ENCODE data around the gene BRICD5.

Gene BRICD5

DNA sequence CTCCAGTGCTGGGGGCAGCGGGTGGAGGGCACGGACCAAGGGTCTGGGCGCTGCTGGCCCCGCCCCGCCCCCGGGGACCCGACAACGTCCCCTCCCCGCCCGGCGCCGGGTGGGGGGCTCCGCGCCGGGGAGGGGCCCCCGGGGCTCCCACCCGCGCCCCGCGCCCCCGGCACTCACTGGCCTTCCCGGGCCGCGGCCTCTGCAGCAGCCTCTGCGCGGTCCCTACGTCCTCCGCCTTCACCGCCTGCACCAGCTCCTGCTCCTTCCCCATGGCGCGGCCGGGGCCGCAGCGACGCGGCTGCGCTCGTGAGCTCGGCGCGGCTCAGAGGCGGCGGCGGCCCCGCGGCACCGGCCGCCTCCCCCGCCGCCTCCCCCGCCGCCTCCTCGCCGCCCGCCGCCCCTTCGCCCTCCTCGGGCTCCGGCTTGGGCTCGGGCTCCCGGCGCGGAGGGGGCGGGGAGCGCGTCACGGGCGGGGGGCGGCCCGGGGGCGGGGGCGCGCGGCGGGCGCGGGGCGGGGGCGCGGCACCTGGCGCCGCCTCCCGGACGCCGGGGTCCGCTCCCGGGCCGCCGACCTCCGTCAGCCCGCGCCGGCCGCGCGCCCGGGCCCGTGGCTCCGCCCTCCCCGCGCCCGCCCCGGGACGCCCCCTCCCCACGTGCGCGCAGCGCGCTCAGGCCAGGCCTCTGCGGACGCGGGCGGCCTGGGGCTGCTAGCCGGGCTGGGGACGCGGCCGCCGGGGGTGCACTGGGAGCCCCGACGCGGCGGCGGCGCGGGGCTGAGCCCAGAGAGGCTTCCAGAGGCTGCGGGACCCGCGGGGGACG is 14.3 kb downstream of the BRICD5 start, which contains the start of gene CASKIN1:
Gene CASKIN1, minus strand, starts transcription at position 444 of the 819 bp plus-strand sequence. Its CDS starts 173 bp downstream, at position 271.
- TF ChIP-seq Cebpa-rat (IDR thresholded peaks at IDR 0.05): no peak
- no peaks in the 10 kb centered on the region for H3K36me3 ChIP-seq
- peaks cover 0 to 44% (median 20%) of the 10 kb centered on the region in 11 experiments; a peak in 17 of 22 replicates for H4K20me1 ChIP-seq
- peaks cover 10 to 34% (median 21%) of the 10 kb centered on the region in 10 experiments; a peak in 17 of 20 replicates for H3K4me1 ChIP-seq
- peak within 1 kb of the TSS; percentile 45 to 68 (median 55) for H3K4me3 ChIP-seq
- H3K27me3 ChIP-seq: peaks cover 64 to 79% (median 75%) of the 10 kb centered on the region in 11 experiments
- H3K9ac ChIP-seq: peak within 1 kb of the TSS in 10 of 11 experiments; percentile 8 to 73 (median 58); a peak in 15 of 22 replicates
- H3K4me2 ChIP-seq: peak within 1 kb of the TSS; percentile 76 to 97 (median 90)
- H3K27ac ChIP-seq: peak within 1 kb of the TSS in 1 of 11 experiments; percentile 26; a peak in 1 of 22 replicates
- no peaks in the 10 kb centered on the region for H3K9me3 ChIP-seq (replicated peaks in 1 of 11)

DNA sequence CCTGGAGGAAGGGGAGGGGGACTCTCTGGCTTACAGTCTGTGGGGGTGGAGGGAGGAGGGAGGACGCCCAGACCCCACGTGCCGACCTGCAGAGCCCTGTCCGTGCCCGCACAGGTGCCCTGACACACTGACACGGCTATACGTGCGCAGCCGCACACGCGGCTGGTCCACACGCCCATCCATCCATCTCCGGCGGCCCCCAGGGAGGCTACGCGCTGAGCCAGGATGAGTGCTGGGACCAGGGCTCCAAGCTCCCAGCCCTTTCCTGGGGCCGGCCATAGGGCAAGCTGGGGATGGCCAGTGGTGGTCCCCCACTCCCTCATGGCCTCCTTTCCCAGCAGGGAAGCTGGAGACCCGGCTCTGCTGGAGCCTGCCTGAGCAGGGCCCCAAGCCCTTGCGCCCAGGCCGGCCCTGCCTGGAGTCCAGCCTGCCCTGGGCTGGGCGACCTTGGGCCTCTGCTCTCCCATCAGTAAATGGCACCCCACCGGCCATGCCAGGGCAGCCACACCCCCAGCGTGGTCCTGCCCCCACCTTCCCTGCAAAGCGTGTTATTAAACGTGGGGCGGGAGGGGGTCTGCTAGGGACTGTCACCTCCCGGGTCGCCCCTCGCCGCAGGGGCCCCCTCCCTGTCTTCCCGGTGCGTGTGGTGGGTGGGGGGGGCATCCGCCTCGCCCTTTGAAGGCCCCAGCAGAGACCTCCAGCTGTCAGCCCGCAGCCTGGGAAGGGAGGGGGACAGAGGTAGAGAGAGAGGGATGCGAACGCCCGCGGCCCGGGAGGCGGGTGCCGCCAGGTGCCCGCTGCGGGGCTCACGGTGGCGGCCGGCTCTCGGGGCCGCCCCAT is 15.1 kb downstream of the BRICD5 start:
- Histone ChIP-seq H3K4me1 (peaks cover 12 to 42% (median 29%) of the 10 kb centered on the region in 10 experiments; a peak in 18 of 20 replicates), H3K27ac (no peak overlapping the region), H3K9me3 (replicated peaks in 1 of 11) (no peaks in the 10 kb centered on the region), H3K36me3 (no peaks in the 10 kb centered on the region), H3K27me3 (peaks cover 64 to 73% (median 72%) of the 10 kb centered on the region in 11 experiments), H4K20me1 (peaks cover 0 to 47% (median 22%) of the 10 kb centered on the region in 11 experiments; a peak in 18 of 22 replicates), H3K4me2 (peak overlapping the region; percentile 76 to 97 (median 90)), H3K9ac (peak overlapping the region in 9 of 11 experiments; percentile 8 to 66 (median 51); a peak in 12 of 22 replicates), H3K4me3 (peak overlapping the region; percentile 45 to 68 (median 55))
- TF ChIP-seq Cebpa-rat (IDR thresholded peaks at IDR 0.05): no peak

DNA sequence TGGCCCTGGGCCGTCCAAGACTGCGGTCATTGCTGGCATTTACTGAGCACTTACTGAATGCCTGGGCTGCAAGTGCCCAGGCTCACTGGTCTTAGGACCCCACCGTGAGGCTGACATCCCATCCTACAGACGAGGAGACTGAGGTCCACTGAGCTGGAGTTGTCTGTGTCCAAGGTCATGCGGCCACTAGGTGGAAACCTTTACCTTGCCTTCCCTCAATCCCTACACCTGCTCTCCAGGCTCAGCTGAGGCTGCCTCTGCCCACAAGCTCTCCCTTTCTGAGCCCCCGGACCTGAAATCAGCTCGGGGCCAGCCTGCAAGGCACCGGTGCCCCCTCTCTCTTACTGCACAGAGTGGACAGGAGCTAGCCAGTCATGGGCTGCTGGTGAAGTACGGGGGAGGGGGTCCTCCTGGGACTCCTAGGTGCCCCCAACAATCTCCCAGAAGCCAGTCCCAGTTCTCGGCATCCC is 15.8 kb downstream of the BRICD5 start:
- no peaks in the 10 kb centered on the region for H3K36me3 ChIP-seq
- no peak overlapping the region for H3K27ac ChIP-seq
- H3K9ac ChIP-seq: peak overlapping the region in 4 of 11 experiments; percentile 33 to 66 (median 59); a peak in 4 of 22 replicates
- TF ChIP-seq Cebpa-rat (IDR thresholded peaks at IDR 0.05): no peak
- H4K20me1 ChIP-seq: peaks cover 0 to 47% (median 24%) of the 10 kb centered on the region in 11 experiments; a peak in 18 of 22 replicates
- H3K27me3 ChIP-seq: peaks cover 64 to 73% (median 66%) of the 10 kb centered on the region in 11 experiments
- peaks cover 12 to 49% (median 35%) of the 10 kb centered on the region in 10 experiments; a peak in 18 of 20 replicates for H3K4me1 ChIP-seq
- peak overlapping the region in 10 of 11 experiments; percentile 76 to 97 (median 88); a peak in 18 of 22 replicates for H3K4me2 ChIP-seq
- H3K9me3 ChIP-seq (replicated peaks in 1 of 11): no peaks in the 10 kb centered on the region
- H3K4me3 ChIP-seq: peak overlapping the region in 8 of 10 experiments; percentile 52 to 68 (median 55); a peak in 9 of 20 replicates

DNA sequence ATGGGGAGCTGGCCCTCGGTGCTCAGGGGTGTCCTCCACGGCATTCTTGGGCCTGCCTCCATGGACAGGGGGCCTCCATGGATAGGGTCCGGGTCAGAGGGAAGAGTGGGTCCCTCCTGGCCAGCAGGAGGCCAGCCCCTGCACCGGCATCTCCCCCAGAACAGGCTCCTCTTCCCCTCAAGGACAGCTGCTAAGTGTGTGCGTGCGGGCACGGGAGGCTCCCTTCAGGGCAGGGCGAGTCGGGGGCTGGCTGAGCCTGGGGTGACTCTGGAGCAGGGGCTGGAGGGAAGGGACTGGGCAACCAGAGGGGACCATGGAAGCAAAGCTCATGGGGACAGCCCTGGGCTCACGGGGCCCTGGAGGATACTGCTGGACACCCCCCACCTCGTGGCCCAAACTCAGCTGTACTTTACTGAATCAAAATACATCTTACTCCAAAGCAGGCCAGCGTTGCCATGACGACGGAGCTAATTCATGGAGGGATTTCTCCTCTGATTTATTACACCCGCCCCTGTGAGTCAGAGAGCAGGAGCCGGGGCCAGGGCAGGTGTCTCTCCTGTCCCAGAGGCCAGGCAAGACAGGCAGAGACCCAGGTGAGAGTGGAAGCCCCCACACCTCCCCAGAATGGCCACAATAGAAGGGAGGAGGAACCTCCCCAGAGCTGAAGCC is 16.4 kb downstream of the BRICD5 start:
- Histone ChIP-seq H3K36me3 (no peaks in the 10 kb centered on the region), H3K4me1 (peaks cover 12 to 49% (median 35%) of the 10 kb centered on the region in 10 experiments; a peak in 18 of 20 replicates), H3K9ac (peak overlapping the region in 1 of 11 experiments; percentile 56; a peak in 1 of 22 replicates), H3K4me3 (no peak overlapping the region), H3K4me2 (peak overlapping the region in 6 of 11 experiments; percentile 76 to 97 (median 89); a peak in 6 of 22 replicates), H4K20me1 (peaks cover 0 to 47% (median 24%) of the 10 kb centered on the region in 11 experiments; a peak in 18 of 22 replicates), H3K27ac (no peak overlapping the region), H3K9me3 (replicated peaks in 1 of 11) (no peaks in the 10 kb centered on the region), H3K27me3 (peaks cover 58 to 67% (median 60%) of the 10 kb centered on the region in 11 experiments)
- no peak for TF ChIP-seq Cebpa-rat (IDR thresholded peaks at IDR 0.05)

DNA sequence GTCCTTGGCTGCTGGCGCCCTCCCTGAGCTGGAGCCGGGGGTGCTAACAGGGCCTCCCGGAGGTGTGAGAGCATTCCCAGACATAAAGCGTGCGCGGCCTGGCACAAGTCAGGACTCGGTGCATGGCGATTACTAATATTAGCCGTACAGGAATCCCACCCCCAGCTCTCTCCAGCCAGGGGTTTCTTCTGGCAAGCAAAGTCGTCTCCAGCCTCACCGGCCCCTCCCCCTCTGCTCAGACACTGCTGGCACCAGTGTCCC is 19.3 kb downstream of the BRICD5 start:
- no peaks in the 10 kb centered on the region for H3K9me3 ChIP-seq (replicated peaks in 1 of 11)
- H4K20me1 ChIP-seq: peaks cover 0 to 41% (median 24%) of the 10 kb centered on the region in 11 experiments; a peak in 18 of 22 replicates
- H3K27ac ChIP-seq: no peak overlapping the region
- no peaks in the 10 kb centered on the region for H3K36me3 ChIP-seq
- H3K4me1 ChIP-seq: peaks cover 12 to 49% (median 35%) of the 10 kb centered on the region in 10 experiments; a peak in 18 of 20 replicates
- H3K4me2 ChIP-seq: peak overlapping the region in 9 of 11 experiments; percentile 40 to 93 (median 75); a peak in 17 of 22 replicates
- H3K4me3 ChIP-seq: no peak overlapping the region; a peak in 1 of 20 replicates
- peak overlapping the region in 6 of 11 experiments; percentile 7 to 61 (median 38); a peak in 7 of 22 replicates for H3K9ac ChIP-seq
- peaks cover 30 to 39% (median 31%) of the 10 kb centered on the region in 11 experiments for H3K27me3 ChIP-seq
- no peak for TF ChIP-seq Cebpa-rat (IDR thresholded peaks at IDR 0.05)

DNA sequence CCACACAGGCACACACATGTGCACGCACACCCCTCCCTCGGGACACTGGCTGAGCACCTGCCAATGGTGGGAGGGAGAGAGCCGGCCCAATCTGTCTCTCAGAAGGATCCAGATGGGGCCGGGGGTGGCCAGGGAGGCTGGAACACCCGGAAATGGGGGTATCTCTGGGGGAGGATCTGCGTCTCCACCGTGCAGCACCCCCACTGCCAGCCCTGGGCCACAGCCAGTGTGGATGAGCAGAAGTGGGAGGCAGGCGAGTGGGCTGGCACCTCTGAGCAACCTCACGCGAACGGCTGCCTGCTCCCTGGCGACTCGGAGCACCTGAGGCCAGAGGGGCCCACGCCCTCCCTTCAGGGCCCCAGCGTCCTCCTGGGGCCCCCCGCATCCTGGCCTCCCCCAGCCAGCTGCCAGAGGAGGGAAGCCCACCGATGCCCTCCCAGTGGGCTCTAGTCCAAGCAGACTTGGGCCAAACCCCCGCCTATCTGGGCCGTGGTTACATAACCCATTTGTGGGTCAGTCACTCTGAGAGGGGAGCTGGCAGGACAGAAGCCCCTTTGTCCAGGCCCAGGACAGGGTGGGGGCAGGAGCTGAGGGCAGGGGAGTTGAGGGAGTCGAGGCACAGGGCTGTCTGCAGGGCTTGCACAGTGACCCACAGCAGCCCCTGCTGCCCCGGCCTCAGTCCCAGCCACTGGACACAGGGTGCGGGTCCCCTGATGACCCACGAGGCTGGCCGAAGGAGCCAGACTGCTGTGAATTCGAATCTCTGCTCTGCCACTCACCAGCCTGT is 19.8 kb downstream of the BRICD5 start:
- no peaks in the 10 kb centered on the region for H3K9me3 ChIP-seq (replicated peaks in 1 of 11)
- peaks cover 0 to 40% (median 24%) of the 10 kb centered on the region in 11 experiments; a peak in 18 of 22 replicates for H4K20me1 ChIP-seq
- peak overlapping the region in 10 of 11 experiments; percentile 7 to 61 (median 32); a peak in 13 of 22 replicates for H3K9ac ChIP-seq
- peak overlapping the region in 1 of 10 experiments; percentile 16; a peak in 1 of 20 replicates for H3K4me3 ChIP-seq
- H3K27me3 ChIP-seq: peaks cover 25 to 35% (median 27%) of the 10 kb centered on the region in 11 experiments
- H3K4me2 ChIP-seq: peak overlapping the region; percentile 5 to 93 (median 74); a peak in 19 of 22 replicates
- no peak for TF ChIP-seq Cebpa-rat (IDR thresholded peaks at IDR 0.05)
- H3K27ac ChIP-seq: no peak overlapping the region
- H3K4me1 ChIP-seq: peaks cover 11 to 48% (median 33%) of the 10 kb centered on the region in 10 experiments; a peak in 18 of 20 replicates
- H3K36me3 ChIP-seq: no peaks in the 10 kb centered on the region

DNA sequence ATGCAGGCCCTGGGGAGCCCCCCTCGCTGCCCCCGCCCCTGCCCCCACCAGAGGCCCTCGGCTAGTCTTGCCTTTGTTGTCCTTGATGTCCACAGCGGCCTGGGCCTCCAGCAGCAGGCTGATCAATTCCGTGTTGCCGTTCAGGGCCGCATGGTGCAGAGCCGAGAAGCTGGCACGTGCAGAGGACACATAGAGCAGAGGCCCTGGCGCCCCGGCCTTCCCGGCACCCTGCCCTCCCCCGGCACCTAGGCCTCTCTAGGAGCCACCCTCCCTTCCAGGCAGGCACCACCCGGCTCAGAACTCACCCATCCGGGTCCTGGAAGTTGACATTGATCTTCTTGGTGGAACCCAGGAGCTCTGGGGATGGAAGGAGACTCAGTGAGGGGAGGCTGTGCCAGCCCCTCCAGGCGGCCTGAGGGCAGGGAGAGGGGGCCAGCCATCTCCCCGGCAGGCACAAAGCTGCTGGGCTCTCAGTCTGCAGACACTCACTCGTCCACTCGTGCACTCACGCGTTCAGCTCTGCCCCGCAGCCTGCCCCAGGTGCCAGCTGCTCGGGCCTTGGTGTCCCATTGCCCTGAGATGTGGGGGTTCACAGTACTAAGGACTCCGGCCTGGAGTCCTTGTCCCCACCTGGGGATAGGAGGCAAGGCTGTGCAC is 20.5 kb downstream of the BRICD5 start:
- Histone ChIP-seq H3K36me3 (no peaks in the 10 kb centered on the region), H3K9ac (peak overlapping the region in 7 of 11 experiments; percentile 21 to 61 (median 36); a peak in 8 of 22 replicates)
- TF ChIP-seq Cebpa-rat (IDR thresholded peaks at IDR 0.05): no peak

More for the DNA sequence above, 20.5 kb downstream of the BRICD5 start:
- Histone ChIP-seq H3K27me3 (peaks cover 18 to 28% (median 20%) of the 10 kb centered on the region in 11 experiments), H4K20me1 (peaks cover 0 to 36% (median 17%) of the 10 kb centered on the region in 11 experiments; a peak in 18 of 22 replicates), H3K4me3 (no peak overlapping the region), H3K4me1 (peaks cover 4 to 46% (median 27%) of the 10 kb centered on the region in 10 experiments; a peak in 18 of 20 replicates), H3K27ac (no peak overlapping the region), H3K4me2 (peak overlapping the region in 10 of 11 experiments; percentile 5 to 93 (median 74); a peak in 18 of 22 replicates), H3K9me3 (replicated peaks in 1 of 11) (no peaks in the 10 kb centered on the region)

Measured in BLaER1 treated with 17β-estradiol and CSF1 and Interleukin-3, amounts not matched to agents 10 nM and 100 nM (cell line).